ENCODE results near the gene RASAL2.
A peak's percentile ranks its signal among the peaks of the same experiment; 100 is the strongest.
"Not testable (repeated sequence)": the region's sequence is repeated elsewhere in the genome, so short reads cannot be mapped to it uniquely, and the experiment has no call there.

Gene RASAL2

DNA sequence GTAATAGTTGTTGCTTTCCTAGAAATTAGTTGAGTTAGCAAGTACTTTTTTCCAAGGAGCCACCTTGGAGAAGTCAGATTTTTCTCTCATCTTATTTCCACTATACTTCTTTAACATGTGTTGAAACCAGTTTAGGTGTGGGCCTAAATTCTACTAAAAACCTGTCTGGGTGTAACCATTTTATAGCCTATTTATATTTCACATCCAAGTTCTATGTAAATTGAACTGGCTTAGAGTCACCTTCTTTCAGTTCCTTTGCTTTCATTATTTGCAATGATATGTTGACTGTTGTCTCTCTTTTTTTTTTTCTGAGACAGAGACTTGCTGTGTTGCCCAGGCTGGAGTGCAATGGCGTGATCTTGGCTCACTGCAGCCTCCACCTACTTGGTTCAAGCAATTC lies 207.2 kb downstream of the RASAL2 start:
- no peak for DNase-seq

DNA sequence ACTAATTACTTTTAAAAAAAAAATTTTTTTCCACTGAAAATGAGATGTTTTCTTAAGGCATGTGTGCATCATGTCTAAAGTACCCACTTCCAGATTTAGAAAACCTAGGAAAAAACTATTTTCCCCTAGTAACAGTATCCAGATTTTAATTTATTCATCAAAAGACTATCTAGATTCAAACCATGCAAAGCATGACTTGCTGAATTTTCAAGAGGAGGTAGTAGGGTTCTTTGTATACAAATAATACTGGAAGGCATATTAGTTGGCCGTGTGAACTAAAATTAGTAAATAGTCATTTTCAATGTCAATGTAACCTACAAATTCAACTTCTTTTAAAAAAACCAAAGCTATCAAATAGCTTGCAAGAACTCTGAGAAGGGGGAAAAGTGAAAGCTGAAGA lies 213.4 kb downstream of the RASAL2 start:
- DNase-seq, result no peak

DNA sequence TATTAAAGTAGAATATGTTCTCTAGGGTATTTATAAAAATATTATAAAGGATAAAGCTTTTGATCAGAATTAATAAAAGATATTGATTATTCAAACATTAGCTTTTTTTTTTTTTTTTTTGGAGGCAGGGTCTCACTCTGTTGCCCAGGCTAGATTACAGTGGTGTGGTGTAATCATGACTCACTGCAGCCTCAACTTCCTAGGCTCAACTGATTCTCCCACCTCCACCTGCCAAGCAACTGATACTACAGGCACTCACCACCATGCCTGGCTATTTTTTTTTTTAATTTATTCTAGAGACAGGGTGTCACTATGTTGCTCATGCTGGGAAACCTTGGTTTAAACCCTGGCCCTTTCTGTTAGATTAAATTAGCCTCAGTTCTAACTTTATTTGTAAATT lies 214.5 kb downstream of the RASAL2 start:
- DNase-seq, result no peak

DNA sequence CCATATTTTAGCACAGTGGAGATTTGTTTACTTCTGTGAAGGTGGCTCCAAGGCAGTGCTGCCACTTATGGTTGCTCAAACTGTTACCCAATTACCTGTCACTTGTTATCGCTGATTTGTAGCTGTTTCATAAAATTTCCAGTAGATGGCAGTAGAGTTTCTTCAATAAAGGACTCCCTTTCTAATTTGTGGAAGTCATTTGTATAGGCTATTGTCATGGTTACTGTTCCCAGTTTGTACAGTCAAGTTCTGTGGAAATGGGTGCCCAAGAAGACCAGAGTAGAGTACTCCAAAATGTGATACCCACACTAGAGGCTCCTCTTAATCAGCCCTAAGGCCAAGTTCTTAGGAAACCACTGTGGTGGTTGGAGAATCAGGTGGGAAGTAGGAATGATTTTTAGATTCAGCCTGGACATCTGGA lies 216.8 kb downstream of the RASAL2 start:
- DNase-seq, result peak; percentile 81

DNA sequence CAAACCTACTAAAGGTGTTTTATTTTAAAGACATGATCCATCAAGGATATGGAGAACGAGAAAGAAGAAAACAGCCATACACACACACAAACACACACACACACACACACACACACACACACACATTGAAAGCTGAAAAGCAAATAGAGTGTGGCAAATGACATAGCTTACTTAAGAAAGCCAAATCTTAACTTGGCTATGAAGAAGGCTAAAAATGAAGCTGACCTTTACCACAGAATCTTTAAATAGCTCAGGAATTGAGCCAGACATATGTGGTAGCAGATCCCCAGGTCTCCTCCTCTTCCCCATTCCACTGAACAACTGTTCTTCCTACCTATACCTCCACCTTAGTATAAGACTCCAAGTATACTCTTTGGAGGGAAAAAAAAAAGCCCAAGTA lies 217.3 kb downstream of the RASAL2 start:
- DNase-seq, result no peak

DNA sequence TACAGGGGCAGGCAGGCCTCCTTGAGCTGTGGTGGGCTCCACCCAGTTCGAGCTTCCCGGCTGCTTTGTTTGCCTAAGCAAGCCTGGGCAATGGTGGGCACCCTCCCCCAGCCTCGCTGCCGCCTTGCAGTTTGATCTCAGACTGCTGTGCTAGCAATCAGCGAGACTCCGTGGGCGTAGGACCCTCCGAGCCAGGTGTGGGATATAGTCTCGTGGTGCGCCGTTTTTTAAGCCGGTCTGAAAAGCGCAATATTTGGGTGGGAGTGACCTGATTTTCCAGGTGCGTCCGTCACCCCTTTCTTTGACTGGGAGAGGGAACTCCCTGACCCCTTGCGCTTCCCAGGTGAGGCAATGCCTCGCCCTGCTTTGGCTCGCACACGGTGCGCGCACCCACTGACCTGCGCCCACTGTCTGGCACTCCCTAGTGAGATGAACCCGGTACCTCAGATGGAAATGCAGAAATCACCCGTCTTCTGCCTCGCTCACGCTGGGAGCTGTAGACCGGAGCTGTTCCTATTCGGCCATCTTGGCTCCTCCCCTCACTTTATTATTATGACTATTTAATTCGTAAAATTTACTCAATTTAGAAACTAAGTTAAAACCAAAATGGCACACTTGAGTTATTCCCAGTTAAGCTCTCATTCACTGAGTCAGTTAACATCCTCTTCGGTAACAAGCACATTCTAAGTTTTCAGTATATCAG lies 226.5 kb downstream of the RASAL2 start:
- not testable (repeated sequence) for DNase-seq

DNA sequence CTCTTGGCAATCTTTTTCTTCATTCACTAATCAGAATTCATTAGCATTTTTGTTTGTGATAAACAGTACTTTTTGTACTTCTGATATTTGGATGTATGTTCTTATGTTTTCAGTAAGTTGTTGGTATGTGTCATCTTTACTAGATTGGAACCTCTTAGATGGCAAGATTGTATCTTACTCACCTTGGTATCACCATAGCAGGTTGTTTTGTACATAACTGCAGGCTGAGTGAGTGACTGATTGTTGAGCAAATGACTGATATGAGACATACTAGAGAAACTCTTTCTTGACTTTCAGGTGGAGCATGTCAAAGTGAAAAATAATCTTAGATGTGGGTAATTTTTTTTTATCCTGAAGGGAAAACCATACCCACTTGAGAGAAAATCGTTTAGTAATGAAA lies 229.2 kb downstream of the RASAL2 start:
- no peak for DNase-seq

DNA sequence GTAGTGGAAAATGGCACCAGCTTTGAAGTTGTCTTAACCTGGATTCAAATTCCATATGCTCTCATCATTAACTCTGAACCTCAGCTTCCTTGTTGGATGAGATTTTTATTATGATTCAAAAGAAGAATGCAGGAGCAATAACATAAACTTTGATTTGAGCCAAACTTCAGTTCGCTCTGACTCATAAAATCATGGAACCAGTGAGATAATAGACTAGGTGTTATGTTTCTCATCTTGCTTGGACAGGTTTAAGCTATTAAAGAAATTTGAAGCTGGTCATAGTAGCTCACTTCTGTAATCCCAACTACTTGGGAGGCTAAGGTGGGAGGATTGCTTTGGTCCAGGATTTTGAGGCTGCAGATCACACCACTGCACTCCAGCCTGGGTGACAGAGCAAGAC lies 230.1 kb downstream of the RASAL2 start:
- no peak for DNase-seq

DNA sequence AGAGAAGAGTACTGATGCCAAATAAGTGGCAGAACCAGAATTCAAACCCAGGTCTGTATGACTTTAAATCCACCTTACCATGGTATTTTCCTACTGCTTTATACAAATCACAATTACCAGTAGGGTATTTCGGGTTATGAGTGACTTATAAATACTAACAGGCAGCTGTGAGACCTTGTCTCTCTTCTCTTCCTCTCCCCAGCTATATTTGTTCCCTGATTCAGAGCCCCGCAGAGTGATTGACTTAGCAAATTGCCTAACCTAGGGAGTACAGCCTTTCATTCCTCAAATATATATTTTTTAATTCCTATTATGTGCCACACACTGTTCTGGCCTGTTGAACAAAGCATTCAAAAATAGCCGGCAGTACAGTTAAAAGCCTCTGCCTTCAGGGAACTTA lies 234.8 kb downstream of the RASAL2 start:
- no peak for DNase-seq

DNA sequence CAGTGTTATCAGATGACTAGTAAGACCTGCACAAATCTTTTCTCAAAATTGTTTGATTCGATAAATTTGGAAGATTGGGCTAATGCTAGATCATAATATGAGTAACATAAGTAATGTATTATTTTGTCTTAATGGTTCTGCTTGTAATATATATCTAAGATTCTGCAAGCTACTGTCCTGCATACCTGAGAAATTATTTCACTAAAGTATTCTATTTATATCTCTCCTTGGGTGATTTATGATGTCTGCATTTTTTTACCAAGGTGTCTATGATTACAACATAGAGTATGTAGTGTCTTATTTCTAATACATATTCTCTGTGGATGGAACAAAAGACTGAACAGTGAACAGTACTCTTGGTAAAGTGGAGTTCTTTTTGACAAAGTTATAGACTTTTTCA lies 236.2 kb downstream of the RASAL2 start:
- DNase-seq, result no peak

DNA sequence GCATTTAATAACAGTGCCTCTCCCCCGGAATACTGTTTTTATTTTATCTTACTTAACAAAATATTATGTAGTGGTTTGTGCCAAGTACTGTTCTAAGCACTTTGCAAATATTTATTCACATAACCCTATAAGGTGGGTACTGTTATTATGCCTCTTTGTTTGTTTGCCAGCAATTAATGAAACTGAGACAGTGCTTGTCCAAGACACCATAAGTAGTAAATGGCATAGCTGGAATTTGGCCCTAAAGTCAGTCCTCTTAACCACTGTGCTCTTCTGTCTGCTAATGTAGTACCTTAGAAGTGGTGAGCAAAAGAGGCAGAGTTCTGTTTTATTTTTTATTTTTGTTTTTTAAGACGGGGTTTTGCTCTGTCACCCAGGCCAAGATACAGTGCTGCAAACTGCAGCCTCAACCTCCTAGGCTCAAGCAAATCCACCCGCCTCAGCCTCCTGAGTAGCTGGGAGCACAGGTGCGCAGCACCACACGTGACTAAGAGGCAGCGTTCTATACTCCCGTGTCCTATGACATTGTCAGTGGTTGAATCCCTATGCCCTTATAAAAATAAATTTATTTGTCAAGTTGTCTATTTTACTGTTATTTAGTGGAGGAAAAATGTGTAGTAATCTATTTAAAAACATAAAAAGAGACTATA lies 237.1 kb downstream of the RASAL2 start:
- DNase-seq, result no peak

DNA sequence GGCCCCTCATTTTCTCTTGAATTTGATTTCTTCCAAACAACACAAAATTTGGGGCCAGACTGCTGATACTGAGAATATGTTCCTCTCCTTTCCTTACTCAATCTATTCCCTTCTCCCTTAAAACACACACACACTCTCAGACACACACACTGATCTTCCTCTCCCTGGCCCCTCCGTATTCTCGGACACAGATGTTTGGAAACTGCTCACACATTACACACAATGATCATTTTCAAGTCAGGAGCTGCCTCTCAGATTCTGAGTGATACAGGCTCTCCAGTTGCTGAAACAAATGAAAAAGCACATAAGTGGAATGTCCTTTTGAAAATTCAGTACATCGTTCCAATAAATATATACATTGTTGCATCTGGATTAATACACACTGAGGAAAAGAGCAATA lies 241.5 kb downstream of the RASAL2 start:
- no peak for DNase-seq

DNA sequence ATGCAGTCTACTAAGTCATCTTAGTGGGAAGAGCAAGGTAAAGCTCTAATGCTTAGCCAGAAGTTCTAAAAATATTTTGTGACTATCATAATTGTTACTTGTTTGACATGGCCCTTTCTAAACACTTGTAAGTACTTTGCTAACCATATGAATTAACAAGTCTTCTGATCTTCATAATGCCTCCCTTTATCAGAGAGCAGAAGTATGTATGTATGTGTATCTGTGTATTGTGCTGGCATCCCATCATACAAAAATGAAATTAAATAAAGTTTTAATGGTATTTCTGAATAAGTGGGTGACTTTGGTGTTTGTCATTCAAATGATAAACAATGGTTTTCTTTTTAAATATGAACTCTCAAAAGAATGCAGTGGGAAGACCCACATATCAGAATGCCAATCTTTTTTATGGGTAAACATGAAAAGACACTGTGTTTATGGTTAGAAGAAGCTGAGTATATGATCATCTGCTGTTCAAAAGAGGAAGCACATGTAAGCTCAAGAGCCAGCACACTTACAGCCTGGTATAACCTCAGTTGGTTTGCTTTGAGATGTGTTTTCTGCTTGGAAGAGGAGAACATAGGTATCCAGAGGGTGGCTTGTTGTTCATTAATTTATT lies 243.3 kb downstream of the RASAL2 start:
- DNase-seq, result peak; percentile 35

DNA sequence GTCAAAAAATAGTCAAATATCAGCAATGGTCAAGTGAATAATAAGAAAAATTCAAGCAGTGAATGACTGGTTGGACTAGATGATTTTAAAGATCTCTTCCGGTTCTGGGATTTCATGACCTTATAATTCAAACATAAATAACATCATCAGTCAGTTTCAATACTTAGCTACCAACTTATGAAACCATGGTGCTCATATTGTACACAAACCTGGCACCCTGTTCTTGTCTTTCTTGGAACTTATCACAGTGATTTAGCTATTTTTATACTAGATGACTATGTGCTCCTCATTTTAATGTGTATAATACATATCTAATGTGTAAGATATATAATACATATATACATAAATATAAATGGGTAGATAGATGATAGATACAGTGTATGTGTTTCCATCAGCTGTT lies 245.9 kb downstream of the RASAL2 start:
- no peak for DNase-seq

DNA sequence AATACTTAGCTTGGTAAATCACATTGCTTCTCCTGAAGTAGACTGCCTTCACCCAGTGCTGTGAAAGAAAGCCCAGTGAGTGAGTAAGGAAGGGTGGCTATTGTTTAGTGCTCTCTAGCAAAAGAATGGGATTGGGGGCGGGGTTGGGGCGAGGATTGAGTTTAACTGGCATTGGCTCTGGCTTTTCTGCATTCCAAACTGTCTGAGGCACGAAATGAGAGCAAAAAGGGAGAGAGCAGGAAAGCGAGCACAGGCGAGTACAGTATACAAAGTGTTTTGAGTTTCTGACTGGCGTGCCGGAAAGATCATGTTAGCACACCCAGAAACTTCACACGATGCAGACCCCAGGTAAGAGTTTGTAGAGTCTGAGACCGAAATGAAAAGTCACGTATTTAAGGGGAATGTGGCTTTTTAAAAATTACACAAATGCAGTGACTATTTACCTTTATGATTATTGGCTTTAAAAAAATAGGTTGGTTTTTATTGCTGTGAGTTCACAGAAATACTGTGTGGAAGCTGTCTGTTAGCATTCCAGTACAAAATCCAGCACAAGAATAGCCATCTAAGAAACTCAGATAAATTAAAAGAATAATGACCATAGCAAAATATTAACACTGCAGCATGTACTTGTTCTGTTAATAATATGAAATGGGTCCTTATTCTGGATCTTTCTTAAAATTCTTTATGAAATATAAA lies 247.5 kb downstream of the RASAL2 start:
- DNase-seq, result no peak

DNA sequence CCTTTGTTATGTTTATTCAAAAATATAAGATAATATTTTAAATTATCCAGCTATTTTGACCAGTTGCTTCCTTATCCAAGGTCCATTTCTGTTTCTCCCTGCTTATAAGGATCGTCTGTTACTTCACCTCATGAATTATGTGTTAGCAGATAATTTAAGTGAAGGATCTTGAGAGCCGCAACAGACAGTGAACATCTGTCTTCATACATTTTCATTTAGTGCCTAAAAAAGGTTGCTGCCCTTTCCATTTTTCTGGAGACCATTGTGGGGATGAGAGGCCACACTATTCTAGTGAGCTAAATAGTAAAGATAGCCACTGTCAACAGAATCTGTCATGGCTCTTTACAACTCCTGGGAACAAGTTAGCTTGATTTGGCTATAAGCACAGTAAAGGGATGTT lies 248.8 kb downstream of the RASAL2 start:
- no peak for DNase-seq

DNA sequence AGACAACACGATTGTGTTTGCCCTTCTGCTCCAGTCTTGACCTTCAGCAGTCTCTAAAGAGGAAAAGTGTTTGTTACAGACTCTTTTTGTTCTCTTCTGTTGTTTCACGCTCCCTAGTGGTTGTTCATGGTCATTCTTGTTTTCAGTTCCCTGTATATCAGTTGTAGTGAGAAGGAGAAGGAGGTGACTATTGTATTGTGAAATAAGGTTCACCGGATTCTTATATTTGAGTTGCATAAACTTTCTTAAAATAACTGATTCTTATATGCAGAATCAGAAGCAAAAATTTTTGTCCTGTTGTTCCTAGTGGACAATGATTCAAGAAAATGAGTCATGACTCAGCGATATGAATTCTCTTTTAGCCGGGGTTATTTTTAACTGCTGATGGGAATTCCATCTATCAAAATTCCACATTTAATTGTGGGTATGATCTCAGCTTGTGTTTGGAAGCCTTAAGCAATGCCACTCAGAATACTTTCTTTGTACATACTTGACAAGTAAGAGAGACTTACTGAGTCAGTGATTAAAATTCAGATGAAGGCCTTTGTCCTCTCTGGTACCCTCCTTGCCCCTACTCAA lies 250.7 kb downstream of the RASAL2 start:
- peak; percentile 93 for DNase-seq

DNA sequence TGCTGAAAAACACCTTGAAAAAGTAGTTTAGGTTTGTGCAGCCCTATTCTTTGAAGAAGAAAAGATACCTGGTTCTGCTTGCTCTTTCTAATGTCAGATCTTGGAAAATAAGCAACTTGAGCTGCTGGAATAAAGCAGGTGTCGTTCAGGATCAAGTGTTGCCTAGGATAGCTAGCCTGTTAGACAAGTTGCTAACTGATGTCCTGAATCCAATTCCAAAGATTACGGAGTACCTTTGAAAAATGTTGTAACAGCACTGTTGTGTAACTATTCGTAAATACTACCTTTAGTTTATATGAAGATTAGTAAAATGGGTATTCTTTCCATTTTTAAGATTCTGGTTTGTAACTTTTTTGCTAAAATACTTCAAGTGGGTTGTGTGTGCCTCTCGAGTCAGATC lies 251.3 kb downstream of the RASAL2 start:
- no peak for DNase-seq

DNA sequence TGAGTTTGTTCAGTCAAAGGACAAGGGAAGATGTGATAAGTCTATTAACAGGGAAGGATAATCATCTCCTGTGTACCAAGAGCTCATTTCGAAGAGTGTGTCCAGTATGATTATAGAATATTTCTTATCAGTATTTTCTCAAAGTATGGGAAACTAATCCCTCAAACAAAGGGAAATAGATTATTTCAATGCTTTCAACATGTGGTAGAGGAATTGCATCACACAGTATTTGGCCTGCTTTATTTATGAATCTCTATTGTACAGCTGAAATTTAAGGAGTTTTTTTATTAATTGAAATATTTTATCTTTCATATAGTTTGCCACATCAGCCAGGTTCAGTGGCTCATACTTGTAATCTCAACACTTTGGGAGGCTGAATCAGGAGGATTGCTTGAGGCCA lies 251.9 kb downstream of the RASAL2 start:
- DNase-seq, result peak; percentile 11

DNA sequence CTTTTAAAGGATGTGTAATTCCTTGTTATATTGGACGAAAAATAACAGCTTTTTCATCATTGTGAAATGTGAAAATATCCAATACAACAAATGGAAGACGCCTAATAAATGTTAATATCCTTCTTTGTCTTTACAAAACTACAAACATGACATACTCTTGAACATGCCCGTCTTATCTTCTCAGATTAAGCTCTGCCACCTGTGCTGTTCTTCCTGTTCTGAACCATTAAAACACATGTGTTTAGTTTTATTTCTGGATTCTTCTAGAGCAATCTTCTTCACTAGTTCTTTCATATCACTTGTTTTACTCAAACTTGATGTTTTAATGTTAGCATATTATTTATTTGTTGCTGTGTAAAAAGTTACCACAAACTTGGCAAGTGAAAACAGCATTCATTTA lies 255.9 kb downstream of the RASAL2 start:
- no peak for DNase-seq

DNA sequence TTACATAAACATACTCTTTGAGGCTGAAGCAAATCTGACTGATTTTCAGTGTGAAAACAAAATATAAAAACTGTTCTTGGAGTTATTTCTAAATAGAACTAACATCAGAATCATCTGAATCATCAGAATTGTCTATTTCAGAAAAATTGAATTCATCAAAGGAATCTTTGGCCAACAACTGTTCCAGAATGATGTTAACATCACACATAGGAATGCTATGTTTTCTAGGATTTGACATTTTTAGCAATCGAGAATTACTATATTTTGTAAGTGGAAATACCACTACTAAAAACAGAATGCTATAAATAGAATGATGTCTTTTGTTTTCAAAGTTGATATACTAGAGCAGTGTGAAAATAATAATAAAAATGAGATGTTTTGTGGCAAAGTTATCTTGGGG lies 258.0 kb downstream of the RASAL2 start:
- not testable (repeated sequence) for DNase-seq

DNA sequence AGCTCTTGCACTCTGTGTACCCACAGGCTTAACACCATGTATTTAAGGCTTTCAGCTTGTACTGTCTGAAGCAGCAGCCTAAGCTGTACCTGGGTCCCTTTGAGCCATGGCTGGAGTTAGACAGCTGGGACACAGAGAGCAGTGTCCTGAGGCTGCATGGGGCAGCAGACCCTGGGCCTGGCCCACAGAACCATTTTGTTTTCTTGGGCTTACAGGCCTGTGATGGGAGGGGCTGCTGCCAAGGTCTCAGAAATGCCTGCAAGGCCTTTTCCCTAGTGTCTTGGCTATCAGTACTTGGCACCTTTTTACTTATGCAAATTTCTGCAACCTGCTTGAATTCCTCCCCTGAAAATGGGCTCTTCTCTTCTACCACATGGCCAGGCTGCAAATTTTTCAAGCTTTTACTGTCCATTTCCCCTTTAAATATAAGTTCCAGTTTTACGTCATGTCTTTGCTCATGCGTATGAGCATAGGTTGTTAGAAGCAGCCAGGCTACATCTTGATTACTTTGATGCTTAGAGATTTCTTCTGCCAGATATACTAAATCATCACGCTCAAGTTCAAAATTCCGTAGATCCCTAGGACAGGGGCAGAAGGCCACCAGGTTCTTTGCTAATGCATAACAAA lies 259.0 kb downstream of the RASAL2 start:
- no peak for DNase-seq

DNA sequence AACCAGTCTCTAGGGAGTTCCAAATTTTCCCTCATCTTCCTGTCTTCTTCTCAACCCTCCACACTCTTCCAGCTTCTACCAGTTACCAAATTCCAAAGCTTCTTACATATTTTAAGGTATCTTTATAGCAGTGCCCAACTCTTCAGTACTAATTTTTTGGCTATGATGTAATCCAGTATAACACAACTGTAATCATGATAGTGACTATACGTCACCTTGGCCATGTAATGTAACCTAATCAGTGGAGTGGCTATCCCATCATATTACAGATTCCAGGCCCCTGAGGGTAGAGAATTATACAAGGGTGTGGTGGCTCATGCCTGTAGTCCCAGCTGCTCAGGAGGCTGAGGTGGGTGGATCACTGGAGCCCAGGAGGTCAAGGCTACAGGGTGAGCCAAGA lies 259.6 kb downstream of the RASAL2 start:
- no peak for DNase-seq

Measured in MV-4-11 (cell line).